Caco-2 (cell line): ENCODE measurements around the gene GRM5. TPM values are rescaled to one million over a fixed set of nuclear protein-coding genes. Genes with fewer than 3 reads are reported as not detected.

Experiments
- BruUV-seq: library from RNA; stranded (reverse); fragments of 400-500 nt; replicated peaks from 2 replicates; lab custom pipeline; 2021; lab: Mats Ljungman, UMichigan
- CTCF ChIA-PET: fragments of 300-600 bp; sonication (Branson Sonifier 250); formaldehyde crosslinking; loops from one replicate; lab custom pipeline; 2022; ENCODE audit warnings: antibody characterized with exemption; lab: Charles Lee
- POLR2A ChIA-PET: fragments of 300-600 bp; sonication (Branson Sonifier 250); formaldehyde crosslinking; loops from one replicate; lab custom pipeline; 2022; ENCODE audit warnings: antibody characterized with exemption; lab: Charles Lee
- DNase-seq, 2 experiments: peaks; one replicate each; pipeline versions ENCODE4 v3.0.0 to v3.0.0-alpha.2; 2020 to 2022
- H3K27me3 ChIP-seq: replicated peaks from 2 replicates; pipeline ENCODE4 v1.6.0; 2011; ENCODE audit warnings: low read length; ENCODE audit not compliant: control insufficient read depth, insufficient read depth
- H3K36me3 ChIP-seq: 2 replicates; pipeline ENCODE4 v1.5.1; 2011; ENCODE audit warnings: low read length; ENCODE audit not compliant: control insufficient read depth, insufficient read depth
- H3K4me1 ChIP-seq: fragments of 250-450 bp; sonication (Bioruptor Pico); 2 replicates; pipeline ENCODE4 v1.5.1; 2020; ENCODE audit warnings: mild to moderate bottlenecking
- H3K4me3 ChIP-seq: 2 replicates; pipeline ENCODE4 v1.5.1; 2011; ENCODE audit warnings: low read depth, mild to moderate bottlenecking, control low read depth, low read length
- H3K9me3 ChIP-seq: fragments of 250-450 bp; sonication (Bioruptor Pico); 2 replicates; pipeline ENCODE4 v1.5.1; 2020; ENCODE audit warnings: mild to moderate bottlenecking, moderate library complexity
- H3K27ac Mint-ChIP-seq: one replicate; pipeline ENCODE4 v1.8.0; 2022; ENCODE audit warnings: mixed read lengths; ENCODE audit not compliant: unreplicated experiment
- H3K27me3 Mint-ChIP-seq: one replicate; pipeline ENCODE4 v1.8.0; 2022; ENCODE audit warnings: mixed read lengths; ENCODE audit not compliant: insufficient read depth, unreplicated experiment
- H3K36me3 Mint-ChIP-seq: one replicate; pipeline ENCODE4 v1.8.0; 2022; ENCODE audit warnings: mild to moderate bottlenecking, mixed read lengths; ENCODE audit not compliant: insufficient read depth, unreplicated experiment
- H3K4me1 Mint-ChIP-seq: one replicate; pipeline ENCODE4 v1.8.0; 2022; ENCODE audit warnings: low read depth, mixed read lengths; ENCODE audit not compliant: unreplicated experiment
- H3K4me3 Mint-ChIP-seq: one replicate; pipeline ENCODE4 v1.8.0; 2022; ENCODE audit warnings: mild to moderate bottlenecking, moderate library complexity, mixed read lengths; ENCODE audit not compliant: unreplicated experiment
- H3K9me3 Mint-ChIP-seq: one replicate; pipeline ENCODE4 v1.8.0; 2022; ENCODE audit warnings: mixed read lengths; ENCODE audit not compliant: unreplicated experiment
- CTCF ChIP-seq, 2 experiments: fragments of 200-600 bp in 1 of 2; IDR thresholded peaks; 1 replicate in 1 of 2; 2 replicates in 1 of 2; pipeline versions ENCODE4 v1.5.1 to v1.8.0; 2011 to 2022; ENCODE audit warnings: antibody characterized with exemption in 1 of 2, control low read depth in 1 of 2, inconsistent platforms in 1 of 2, low read depth in 1 of 2, low read length in 1 of 2, mild to moderate bottlenecking in 1 of 2, moderate library complexity in 1 of 2; ENCODE audit not compliant: insufficient read depth in 1 of 2, severe bottlenecking in 1 of 2, unreplicated experiment in 1 of 2
- intact Hi-C: fragments of 100-400 bp; cut with micrococcal nuclease; formaldehyde crosslinking; loops from one replicate; pipeline ENCODE4 v1.10.0; 2022; ENCODE audit not compliant: unreplicated experiment
- total RNA-seq: library from RNA; stranded (reverse); gene quantifications from 2 replicates; pipeline ENCODE4 v1.2.3, GENCODE V29; 2022

GRM5 gene
- total RNA-seq, 1 experiment from 2014 or later: not detected

GRCh38 chr11:88475991-88476418 is 589.8 kb downstream of the GRM5 start:
- Histone ChIP-seq H3K4me1 (no peaks in the 10 kb centered on the region), H3K27me3 (no peaks in the 10 kb centered on the region), H3K9me3 (no peaks in the 10 kb centered on the region), H3K36me3 (no peaks in the 10 kb centered on the region), H3K4me3 (no peak overlapping the region)
- no peak overlapping the region for H3K27ac Mint-ChIP-seq
- BruUV-seq: no TSS peak
- H3K27me3 Mint-ChIP-seq: peaks cover 6% of the 10 kb centered on the region
- no peaks in the 10 kb centered on the region for H3K36me3 Mint-ChIP-seq
- no peaks in the 10 kb centered on the region for H3K4me1 Mint-ChIP-seq
- ChIA-PET POLR2A (no interaction called here), CTCF (no interaction called here)
- DNase-seq: no peak
- no peak overlapping the region for H3K4me3 Mint-ChIP-seq
- H3K9me3 Mint-ChIP-seq: no peaks in the 10 kb centered on the region
- intact Hi-C loops: no loop called here
- TF ChIP-seq CTCF (IDR thresholded peaks at IDR 0.05; ENCODE audit: insufficient read depth in 1 of 2, low read depth in 1 of 2, low read length in 1 of 2, severe bottlenecking in 1 of 2, unreplicated experiment in 1 of 2): no peak

- Histone ChIP-seq H3K4me3 (no peak overlapping the region), H3K27me3 (no peaks in the 10 kb centered on the region), H3K9me3 (no peaks in the 10 kb centered on the region), H3K36me3 (no peaks in the 10 kb centered on the region), H3K4me1 (no peaks in the 10 kb centered on the region)
- intact Hi-C loops: no loop called here
- Mint-ChIP-seq H3K9me3 (no peaks in the 10 kb centered on the region), H3K4me3 (no peak overlapping the region), H3K4me1 (no peaks in the 10 kb centered on the region), H3K27ac (no peak overlapping the region), H3K36me3 (no peaks in the 10 kb centered on the region), H3K27me3 (peaks cover 6% of the 10 kb centered on the region)
- no peak for DNase-seq
- ChIA-PET CTCF (interaction anchor here (1.4 kb wide), 1 partner anchor 10 kb away, joined by 3 read pairs; no protein-coding TSS in a partner anchor), POLR2A (no interaction called here)
- no TSS peak for BruUV-seq
- no peak for TF ChIP-seq CTCF (IDR thresholded peaks at IDR 0.05; ENCODE audit: insufficient read depth in 1 of 2, low read depth in 1 of 2, low read length in 1 of 2, severe bottlenecking in 1 of 2, unreplicated experiment in 1 of 2)
These were observed 591.1 kb downstream of the GRM5 start for GRCh38 chr11:88474655-88475054.

- H3K4me1 ChIP-seq: no peaks in the 10 kb centered on the region
- POLR2A ChIA-PET: no interaction called here
- H3K9me3 Mint-ChIP-seq: no peaks in the 10 kb centered on the region
- H3K4me3 ChIP-seq: no peak overlapping the region
- H3K27me3 ChIP-seq: no peaks in the 10 kb centered on the region
- CTCF ChIA-PET: no interaction called here
- H3K4me3 Mint-ChIP-seq: no peak overlapping the region
- H3K27me3 Mint-ChIP-seq: peaks cover 6% of the 10 kb centered on the region
- TF ChIP-seq CTCF (IDR thresholded peaks at IDR 0.05; ENCODE audit: insufficient read depth in 1 of 2, low read depth in 1 of 2, low read length in 1 of 2, severe bottlenecking in 1 of 2, unreplicated experiment in 1 of 2): no peak
- BruUV-seq: no TSS peak
- no peak for DNase-seq
- no peak overlapping the region for H3K27ac Mint-ChIP-seq
- no peaks in the 10 kb centered on the region for H3K4me1 Mint-ChIP-seq
- intact Hi-C loops: no loop called here
- no peaks in the 10 kb centered on the region; the same call in 1 of the 2 replicates for H3K9me3 ChIP-seq
- H3K36me3 ChIP-seq: no peaks in the 10 kb centered on the region
- no peaks in the 10 kb centered on the region for H3K36me3 Mint-ChIP-seq
These were observed 596.1 kb downstream of the GRM5 start for GRCh38 chr11:88469561-88470225.
